ENCODE data around the gene GPR68.

Gene GPR68

GRCh38 chr14:91245029-91245428, 525 bp upstream of the GPR68 start:
- Histone ChIP-seq H3K4me1 (ENCODE audit: control insufficient read depth, low read length) (peaks cover 78% of the 10 kb centered on the region), H3K9me2 (replicated peaks; ENCODE audit: control insufficient read depth, low read length) (no peaks in the 10 kb centered on the region), H3K36me3 (ENCODE audit: control insufficient read depth, low read length) (no peaks in the 10 kb centered on the region), H3K4me2 (ENCODE audit: low read length) (no peak overlapping the region), H3K4me3 (ENCODE audit: low read length) (no peak overlapping the region), H4K20me1 (ENCODE audit: control insufficient read depth, insufficient read depth, low read depth, low read length) (no peaks in the 10 kb centered on the region), H3F3A (ENCODE audit: control insufficient read depth, insufficient read depth) (peaks cover 30% of the 10 kb centered on the region), H3K27me3 (ENCODE audit: control insufficient read depth, low read length) (no peaks in the 10 kb centered on the region), H3K9me3 (ENCODE audit: control insufficient read depth, insufficient read depth, low read length) (no peaks in the 10 kb centered on the region), H3K79me2 (ENCODE audit: control insufficient read depth, low read length) (peaks cover 4% of the 10 kb centered on the region; the same call in 1 of the 2 replicates), H3K27ac (ENCODE audit: low read depth, low read length) (no peak overlapping the region)
- TF ChIP-seq, protein P1, sequence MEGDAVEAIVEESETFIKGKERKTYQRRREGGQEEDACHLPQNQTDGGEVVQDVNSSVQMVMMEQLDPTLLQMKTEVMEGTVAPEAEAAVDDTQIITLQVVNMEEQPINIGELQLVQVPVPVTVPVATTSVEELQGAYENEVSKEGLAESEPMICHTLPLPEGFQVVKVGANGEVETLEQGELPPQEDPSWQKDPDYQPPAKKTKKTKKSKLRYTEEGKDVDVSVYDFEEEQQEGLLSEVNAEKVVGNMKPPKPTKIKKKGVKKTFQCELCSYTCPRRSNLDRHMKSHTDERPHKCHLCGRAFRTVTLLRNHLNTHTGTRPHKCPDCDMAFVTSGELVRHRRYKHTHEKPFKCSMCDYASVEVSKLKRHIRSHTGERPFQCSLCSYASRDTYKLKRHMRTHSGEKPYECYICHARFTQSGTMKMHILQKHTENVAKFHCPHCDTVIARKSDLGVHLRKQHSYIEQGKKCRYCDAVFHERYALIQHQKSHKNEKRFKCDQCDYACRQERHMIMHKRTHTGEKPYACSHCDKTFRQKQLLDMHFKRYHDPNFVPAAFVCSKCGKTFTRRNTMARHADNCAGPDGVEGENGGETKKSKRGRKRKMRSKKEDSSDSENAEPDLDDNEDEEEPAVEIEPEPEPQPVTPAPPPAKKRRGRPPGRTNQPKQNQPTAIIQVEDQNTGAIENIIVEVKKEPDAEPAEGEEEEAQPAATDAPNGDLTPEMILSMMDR (IDR thresholded peaks at IDR 0.05; ENCODE audit: low read depth, low read length, poor library complexity, severe bottlenecking) = no peak
- no peak for TF ChIP-seq EZH2phosphoT487 (IDR thresholded peaks at IDR 0.05; ENCODE audit: borderline replicate concordance, low read length)

- Histone ChIP-seq H3K4me2 (ENCODE audit: low read length) (peak overlapping the region; percentile 88), H3K79me2 (ENCODE audit: control insufficient read depth, low read length) (peaks cover 4% of the 10 kb centered on the region; the same call in 1 of the 2 replicates), H3K27ac (ENCODE audit: low read depth, low read length) (peak overlapping the region; percentile 90)
These were observed 1.4 kb downstream of the GPR68 start for GRCh38 chr14:91243074-91243471.

GRCh38 chr14:91242635-91243034, 1.9 kb downstream of the GPR68 start:
- Histone ChIP-seq H3F3A (ENCODE audit: control insufficient read depth, insufficient read depth) (peaks cover 18% of the 10 kb centered on the region), H3K79me2 (ENCODE audit: control insufficient read depth, low read length) (peaks cover 4% of the 10 kb centered on the region; the same call in 1 of the 2 replicates), H3K9me3 (ENCODE audit: control insufficient read depth, insufficient read depth, low read length) (no peaks in the 10 kb centered on the region), H3K4me3 (ENCODE audit: low read length) (peak overlapping the region; percentile 69), H3K4me1 (ENCODE audit: control insufficient read depth, low read length) (peaks cover 72% of the 10 kb centered on the region), H3K4me2 (ENCODE audit: low read length) (peak overlapping the region; percentile 88), H3K36me3 (ENCODE audit: control insufficient read depth, low read length) (no peaks in the 10 kb centered on the region), H3K27ac (ENCODE audit: low read depth, low read length) (peak overlapping the region; percentile 90), H3K9me2 (replicated peaks; ENCODE audit: control insufficient read depth, low read length) (no peaks in the 10 kb centered on the region), H3K27me3 (ENCODE audit: control insufficient read depth, low read length) (no peaks in the 10 kb centered on the region), H4K20me1 (ENCODE audit: control insufficient read depth, insufficient read depth, low read depth, low read length) (no peaks in the 10 kb centered on the region)
- TF ChIP-seq, protein P1 (IDR thresholded peaks at IDR 0.05; ENCODE audit: low read depth, low read length, poor library complexity, severe bottlenecking) = no peak
- TF ChIP-seq EZH2phosphoT487 (IDR thresholded peaks at IDR 0.05; ENCODE audit: borderline replicate concordance, low read length) = no peak

More at GRCh38 chr14:91243074-91243471, 1.4 kb downstream of the GPR68 start:
- no peaks in the 10 kb centered on the region for H3K27me3 ChIP-seq (ENCODE audit: control insufficient read depth, low read length)
- no peak for TF ChIP-seq EZH2phosphoT487 (IDR thresholded peaks at IDR 0.05; ENCODE audit: borderline replicate concordance, low read length)
- TF ChIP-seq, protein P1 (IDR thresholded peaks at IDR 0.05; ENCODE audit: low read depth, low read length, poor library complexity, severe bottlenecking) = no peak
- peaks cover 20% of the 10 kb centered on the region for H3F3A ChIP-seq (ENCODE audit: control insufficient read depth, insufficient read depth)
- peak overlapping the region; percentile 69 for H3K4me3 ChIP-seq (ENCODE audit: low read length)
- no peaks in the 10 kb centered on the region for H3K9me3 ChIP-seq (ENCODE audit: control insufficient read depth, insufficient read depth, low read length)
- no peaks in the 10 kb centered on the region for H4K20me1 ChIP-seq (ENCODE audit: control insufficient read depth, insufficient read depth, low read depth, low read length)
- H3K36me3 ChIP-seq (ENCODE audit: control insufficient read depth, low read length) = no peaks in the 10 kb centered on the region
- H3K4me1 ChIP-seq (ENCODE audit: control insufficient read depth, low read length) = peaks cover 75% of the 10 kb centered on the region
- no peaks in the 10 kb centered on the region for H3K9me2 ChIP-seq (replicated peaks; ENCODE audit: control insufficient read depth, low read length)
